Vagina (tissue), 2 donors: ENCODE results near the gene HOPX.
"Not testable (repeated sequence)": the region's sequence is repeated elsewhere in the genome, so short reads cannot be mapped to it uniquely, and the experiment has no call there.

Experiments used
- CTCF ChIP-seq, 3 experiments: fragments of 450-650 bp in 2 of 3; fragments of 200-600 bp in 1 of 3; sonication (generic) in 1 of 3; IDR thresholded peaks; one replicate each; pipeline ENCODE4 v1.5.1; 2017 to 2019; ENCODE audit warnings: antibody characterized with exemption in 3 of 3, mild to moderate bottlenecking in 2 of 3, moderate library complexity in 2 of 3
- POLR2A ChIP-seq, 2 donors: fragments of 450-650 bp; IDR thresholded peaks; one replicate each; pipeline ENCODE4 v1.6.1; 2017; ENCODE audit warnings: antibody characterized with exemption in 2 of 2, mild to moderate bottlenecking in 2 of 2, moderate library complexity in 2 of 2

GRCh38 chr4:56634954-56635353 lies 46.1 kb downstream of the HOPX start:
- not testable (repeated sequence) for TF ChIP-seq POLR2A, CTCF (IDR thresholded peaks at IDR 0.05)
